C4-2B (cell line): ENCODE data around the gene CUX1.

ENCODE experiments used
- H3K27ac ChIP-seq: fragments of 450-650 bp; 2 replicates; pipeline ENCODE4 v1.5.1; 2017
- CTCF ChIP-seq: fragments of 450-650 bp; conservative IDR thresholded peaks from 2 replicates; pipeline ENCODE4 v1.5.1; 2017; ENCODE audit warnings: mild to moderate bottlenecking
- ZFX ChIP-seq: fragments of 450-650 bp; IDR thresholded peaks from 2 replicates; pipeline ENCODE4 v1.6.1; 2017

The CUX1 gene

GRCh38 chr7:102096012-102096332 is 278.5 kb downstream of the CUX1 start:
- TF ChIP-seq ZFX (no peak), CTCF (no peak)

GRCh38 chr7:102096706-102097427 is 279.4 kb downstream of the CUX1 start:
- TF ChIP-seq ZFX (no peak), CTCF (no peak)
- no peak overlapping the region for H3K27ac ChIP-seq

More at GRCh38 chr7:102096012-102096332, 278.5 kb downstream of the CUX1 start:
- H3K27ac ChIP-seq = no peak overlapping the region

GRCh38 chr7:102097601-102098161 is 280.3 kb downstream of the CUX1 start:
- TF ChIP-seq CTCF = no peak
- no peak for TF ChIP-seq ZFX
- H3K27ac ChIP-seq = no peak overlapping the region

- no peak for TF ChIP-seq ZFX
- no peak for TF ChIP-seq CTCF
Observed at GRCh38 chr7:102098986-102099385, 281.6 kb downstream of the CUX1 start.

GRCh38 chr7:102099474-102099873 is 282.0 kb downstream of the CUX1 start:
- no peak overlapping the region for H3K27ac ChIP-seq
- TF ChIP-seq ZFX = no peak

More at GRCh38 chr7:102098986-102099385, 281.6 kb downstream of the CUX1 start:
- no peak overlapping the region for H3K27ac ChIP-seq

GRCh38 chr7:102101111-102101551 is 283.7 kb downstream of the CUX1 start:
- TF ChIP-seq CTCF (no peak), ZFX (no peak)
- no peak overlapping the region for H3K27ac ChIP-seq

GRCh38 chr7:102101926-102102325 is 284.5 kb downstream of the CUX1 start:
- no peak overlapping the region for H3K27ac ChIP-seq
- TF ChIP-seq ZFX (no peak), CTCF (no peak)

GRCh38 chr7:102103027-102103372 is 285.6 kb downstream of the CUX1 start:
- TF ChIP-seq CTCF = no peak
- TF ChIP-seq ZFX = no peak
- H3K27ac ChIP-seq = no peak overlapping the region
